ENCODE measurements around the gene OR6B3.

DNA sequence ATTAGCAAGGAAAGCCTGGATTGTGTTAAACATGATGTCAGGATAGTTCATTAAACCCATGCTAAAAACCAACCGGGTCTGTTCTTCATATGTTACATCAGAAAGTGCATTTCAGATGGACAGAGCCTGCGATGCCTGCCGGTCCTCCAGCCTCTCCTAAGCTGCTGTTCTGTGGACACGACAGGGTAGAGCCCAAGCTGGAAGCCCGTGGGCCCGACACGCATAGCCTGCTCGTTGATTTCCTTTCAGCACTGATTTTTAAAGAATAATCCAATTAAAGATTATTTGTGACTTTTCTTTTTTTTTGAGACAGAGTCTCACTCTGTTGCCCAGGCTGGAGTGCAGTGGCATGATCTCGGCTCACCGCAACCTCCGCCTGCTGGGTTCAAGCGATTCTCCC is 797 bp downstream of the OR6B3 start:
- no peak for TF ChIP-seq POLR2AphosphoS5 (IDR thresholded peaks at IDR 0.05; ENCODE audit: low read depth, low read length)
- no peak for TF ChIP-seq MAFK (IDR thresholded peaks at IDR 0.05; ENCODE audit: low read depth, low read length)
- TF ChIP-seq, protein P1, sequence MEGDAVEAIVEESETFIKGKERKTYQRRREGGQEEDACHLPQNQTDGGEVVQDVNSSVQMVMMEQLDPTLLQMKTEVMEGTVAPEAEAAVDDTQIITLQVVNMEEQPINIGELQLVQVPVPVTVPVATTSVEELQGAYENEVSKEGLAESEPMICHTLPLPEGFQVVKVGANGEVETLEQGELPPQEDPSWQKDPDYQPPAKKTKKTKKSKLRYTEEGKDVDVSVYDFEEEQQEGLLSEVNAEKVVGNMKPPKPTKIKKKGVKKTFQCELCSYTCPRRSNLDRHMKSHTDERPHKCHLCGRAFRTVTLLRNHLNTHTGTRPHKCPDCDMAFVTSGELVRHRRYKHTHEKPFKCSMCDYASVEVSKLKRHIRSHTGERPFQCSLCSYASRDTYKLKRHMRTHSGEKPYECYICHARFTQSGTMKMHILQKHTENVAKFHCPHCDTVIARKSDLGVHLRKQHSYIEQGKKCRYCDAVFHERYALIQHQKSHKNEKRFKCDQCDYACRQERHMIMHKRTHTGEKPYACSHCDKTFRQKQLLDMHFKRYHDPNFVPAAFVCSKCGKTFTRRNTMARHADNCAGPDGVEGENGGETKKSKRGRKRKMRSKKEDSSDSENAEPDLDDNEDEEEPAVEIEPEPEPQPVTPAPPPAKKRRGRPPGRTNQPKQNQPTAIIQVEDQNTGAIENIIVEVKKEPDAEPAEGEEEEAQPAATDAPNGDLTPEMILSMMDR (IDR thresholded peaks at IDR 0.05; ENCODE audit: control extremely low read depth in 1 of 3, insufficient read depth in 1 of 3, low read depth in 1 of 3, low read length in 3 of 3): no peak
- TF ChIP-seq KDM4A (IDR thresholded peaks at IDR 0.05; ENCODE audit: low read depth, low read length, severe bottlenecking): no peak
- TF ChIP-seq POLR2A (IDR thresholded peaks at IDR 0.05; ENCODE audit: control extremely low read depth in 1 of 2, low read depth in 2 of 2, low read length in 2 of 2): no peak
- TF ChIP-seq HDAC6 (IDR thresholded peaks at IDR 0.05; ENCODE audit: low read depth, low read length): no peak
- TF ChIP-seq EZH2 (IDR thresholded peaks at IDR 0.05; ENCODE audit: low read depth, low read length, severe bottlenecking): no peak
- TF ChIP-seq, protein P2, sequence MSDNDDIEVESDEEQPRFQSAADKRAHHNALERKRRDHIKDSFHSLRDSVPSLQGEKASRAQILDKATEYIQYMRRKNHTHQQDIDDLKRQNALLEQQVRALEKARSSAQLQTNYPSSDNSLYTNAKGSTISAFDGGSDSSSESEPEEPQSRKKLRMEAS (IDR thresholded peaks at IDR 0.05): no peak
